ENCODE results near the gene CHID1.

- TF ChIP-seq CTCF (IDR thresholded peaks at IDR 0.05) = no peak
- TF ChIP-seq POLR2A (IDR thresholded peaks at IDR 0.05) = no peak
Observed at GRCh38 chr11:837189-837989, 73.2 kb downstream of the CHID1 start.
